HG03103 (cell line): ENCODE measurements around the gene PCGF1.
"Not testable (repeated sequence)": the region's sequence is repeated elsewhere in the genome, so short reads cannot be mapped to it uniquely, and the experiment has no call there.

ENCODE experiments used
- ATAC-seq: cut with Tn5 transposase; IDR thresholded peaks from one replicate; pipeline ENCODE4 v1.9.1; 2021; ENCODE audit warnings: low read depth; ENCODE audit not compliant: unreplicated experiment

Gene PCGF1

GRCh38 chr2:74481961-74482800 is 25.3 kb downstream of the PCGF1 start:
- peak; percentile 36 for ATAC-seq

GRCh38 chr2:74481431-74481830 is 26.1 kb downstream of the PCGF1 start:
- ATAC-seq, result no peak

- ATAC-seq, result no peak
These were observed 32.6 kb downstream of the PCGF1 start for GRCh38 chr2:74474899-74475298.

GRCh38 chr2:74474481-74474880 is 33.0 kb downstream of the PCGF1 start:
- ATAC-seq, result no peak

- no peak for ATAC-seq
These were observed 34.6 kb downstream of the PCGF1 start for GRCh38 chr2:74472945-74473258.

- ATAC-seq, result peak; percentile 83
These were observed 35.2 kb downstream of the PCGF1 start, which contains the start of gene MRPL53 for GRCh38 chr2:74472086-74472944. Gene MRPL53 (minus strand): TSS chr2:74472680. CDS start chr2:74472660, 20 bp downstream.

DNA sequence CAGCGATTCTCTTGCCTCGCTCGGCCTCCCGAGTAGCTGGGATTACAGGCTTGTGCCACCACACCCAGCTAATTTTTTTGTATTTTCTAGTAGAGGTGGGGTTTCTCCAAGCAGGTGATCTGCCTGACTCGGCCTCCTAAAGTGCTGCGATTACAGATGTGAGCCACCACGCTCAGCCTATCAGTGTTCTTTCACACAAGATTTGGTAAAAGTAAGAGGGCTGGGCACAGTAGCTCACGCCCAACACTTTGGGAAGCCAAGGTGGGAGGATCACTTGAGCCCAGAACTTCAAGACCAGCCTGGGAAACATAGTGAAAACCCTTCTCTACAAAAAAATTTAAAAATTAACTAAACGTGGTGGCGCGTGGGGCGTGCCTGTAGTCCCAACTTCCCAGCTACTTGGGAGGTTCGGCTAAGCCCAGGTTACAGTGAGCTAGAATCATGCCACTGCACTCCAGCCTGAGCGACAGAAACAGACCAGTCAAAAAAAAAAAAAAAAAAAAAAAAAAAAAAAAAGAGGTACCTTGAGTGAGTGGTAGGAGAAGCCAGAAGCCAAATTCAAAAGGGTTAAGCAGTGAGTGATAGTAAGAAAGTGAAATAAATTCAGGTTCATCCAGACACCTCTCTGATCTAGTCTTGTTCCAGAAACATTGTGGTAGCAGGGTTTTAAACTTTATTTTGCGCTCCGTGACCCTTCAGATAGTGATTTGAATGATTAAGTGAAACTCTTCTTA is 36.0 kb downstream of the PCGF1 start:
- no peak for ATAC-seq

DNA sequence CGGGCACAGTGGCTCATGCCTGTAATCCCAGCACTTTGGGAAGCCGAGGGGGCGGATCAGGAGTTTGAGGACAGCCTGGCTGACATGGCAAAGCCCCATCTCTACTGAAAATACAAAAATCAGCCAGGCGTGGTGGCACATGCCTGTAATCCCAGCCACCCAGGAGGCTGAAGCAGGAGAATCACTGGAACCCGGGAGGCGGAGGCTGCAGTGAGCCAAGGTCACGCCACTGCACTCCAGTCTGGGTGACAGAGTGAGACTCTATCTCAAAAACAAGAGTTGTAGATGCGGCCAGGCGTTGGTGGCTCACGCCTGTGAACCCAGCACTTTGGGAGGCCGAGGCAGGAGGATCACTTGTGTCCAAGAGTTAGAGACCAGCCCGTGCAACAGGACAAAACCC is 36.8 kb downstream of the PCGF1 start:
- ATAC-seq, result not testable (repeated sequence)

GRCh38 chr2:74464406-74464805 is 43.1 kb downstream of the PCGF1 start:
- ATAC-seq, result no peak

DNA sequence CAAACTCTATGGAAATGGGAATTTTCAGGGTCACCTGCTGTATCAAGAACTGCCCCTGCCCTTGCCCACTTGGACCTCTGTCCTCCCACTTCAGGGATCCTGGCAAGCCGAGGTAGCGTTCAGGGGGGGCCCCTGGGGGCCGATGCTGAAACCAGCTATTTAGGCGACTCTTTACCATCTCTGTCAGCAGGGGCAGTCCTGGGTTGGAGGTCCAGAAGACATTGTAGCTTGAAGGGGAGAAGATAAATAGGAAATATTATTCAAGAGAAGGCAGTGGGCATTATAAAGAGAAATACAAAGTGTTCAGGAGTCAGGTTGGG is 44.7 kb downstream of the PCGF1 start:
- no peak for ATAC-seq

DNA sequence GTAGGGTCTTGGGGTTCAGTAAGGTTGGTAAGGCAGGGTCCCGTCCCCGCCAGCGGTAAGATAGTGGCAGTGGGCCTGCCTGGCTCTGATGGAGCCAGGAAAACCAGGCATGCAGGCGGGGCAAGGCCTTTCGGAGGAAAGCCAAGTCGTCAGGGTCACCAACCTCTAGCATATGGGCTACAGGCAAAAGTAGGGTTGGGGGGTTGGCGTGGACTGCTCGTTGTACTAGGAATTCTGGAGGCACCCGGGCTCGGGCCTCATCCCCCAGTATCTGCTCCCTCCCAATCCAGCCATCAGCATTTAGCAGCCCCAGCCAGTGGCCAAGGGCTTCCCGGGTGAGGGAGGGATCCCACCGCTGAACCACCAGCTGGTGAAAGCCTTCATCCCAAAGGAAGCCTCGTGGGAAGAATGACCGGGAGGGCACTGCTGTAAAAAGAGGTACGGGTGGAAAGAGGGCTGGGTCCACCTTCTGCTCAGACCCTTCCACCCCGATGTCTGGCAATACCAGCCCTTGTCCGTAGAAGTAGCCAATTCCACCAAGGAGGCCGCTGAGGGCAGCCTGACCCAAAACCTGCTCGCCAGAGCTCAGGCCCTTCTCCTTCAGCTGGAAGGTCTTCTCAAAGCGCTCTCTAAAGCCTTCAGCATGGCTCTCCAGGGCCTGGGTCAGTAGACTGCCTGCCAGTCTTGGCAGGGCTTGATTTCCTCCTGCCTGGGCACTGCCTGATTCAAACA is 45.3 kb downstream of the PCGF1 start:
- ATAC-seq, result no peak

GRCh38 chr2:74461187-74462053 is 46.1 kb downstream of the PCGF1 start:
- ATAC-seq, result no peak

DNA sequence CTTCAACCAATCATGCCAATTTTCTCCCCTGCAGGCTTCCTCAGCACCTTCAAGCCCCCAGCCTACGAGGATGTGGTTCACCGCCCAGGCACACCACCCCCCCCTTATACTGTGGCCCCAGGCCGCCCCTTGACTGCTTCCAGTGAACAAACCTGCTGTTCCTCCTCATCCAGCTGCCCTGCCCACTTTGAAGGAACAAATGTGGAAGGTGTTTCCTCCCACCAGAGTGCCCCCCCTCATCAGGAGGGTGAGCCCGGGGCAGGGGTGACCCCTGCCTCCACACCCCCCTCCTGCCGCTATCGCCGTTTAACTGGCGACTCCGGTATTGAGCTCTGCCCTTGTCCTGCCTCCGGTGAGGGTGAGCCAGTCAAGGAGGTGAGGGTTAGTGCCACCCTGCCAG is 47.3 kb downstream of the PCGF1 start:
- ATAC-seq, result not testable (repeated sequence)

GRCh38 chr2:74459503-74460118 is 47.9 kb downstream of the PCGF1 start:
- not testable (repeated sequence) for ATAC-seq

GRCh38 chr2:74458938-74459363 is 48.5 kb downstream of the PCGF1 start:
- ATAC-seq, result no peak

DNA sequence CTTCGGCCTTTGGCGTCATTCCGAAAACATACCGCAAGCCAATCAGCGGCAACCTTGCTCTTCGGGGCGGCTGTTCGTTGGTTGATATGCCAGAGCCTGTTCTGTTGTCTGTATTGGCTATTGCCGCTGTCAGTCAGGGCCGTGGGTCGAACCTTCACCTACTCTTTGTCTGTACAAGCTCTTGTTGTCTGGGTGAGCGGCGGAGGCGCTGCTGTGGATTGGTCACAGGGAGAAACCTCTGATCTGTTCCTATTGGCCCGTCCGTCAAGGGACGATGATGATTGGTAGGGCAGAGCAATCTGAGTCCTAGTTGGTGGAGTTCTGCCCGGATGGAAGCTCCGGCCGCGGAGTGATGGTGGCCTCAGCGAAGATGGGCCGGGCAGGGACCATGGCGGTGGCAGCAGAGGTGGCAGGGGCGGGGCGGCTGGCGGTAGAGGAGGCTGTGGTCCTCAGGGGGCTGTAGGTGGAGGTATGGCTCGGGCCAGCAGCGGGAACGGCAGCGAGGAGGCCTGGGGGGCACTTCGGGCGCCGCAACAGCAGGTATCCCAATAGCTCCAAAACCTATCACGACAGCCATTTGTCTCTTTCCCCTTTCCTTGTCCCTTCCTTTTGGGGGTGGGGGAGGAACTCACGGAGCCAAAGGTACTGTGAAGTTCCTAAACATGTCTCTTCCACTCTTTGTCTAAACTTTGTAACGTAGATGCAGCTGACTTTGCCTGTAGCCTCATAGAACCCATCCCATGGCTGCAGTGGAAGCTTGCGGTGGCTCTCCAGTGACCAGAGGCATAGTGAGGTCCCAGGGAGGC is 49.2 kb downstream of the PCGF1 start, which contains the start of gene WBP1:
Gene WBP1 (plus strand): TSS at position 307 of the 806 bp plus-strand sequence. CDS start 165 bp downstream, at position 472.
- ATAC-seq, result peak; percentile 75

DNA sequence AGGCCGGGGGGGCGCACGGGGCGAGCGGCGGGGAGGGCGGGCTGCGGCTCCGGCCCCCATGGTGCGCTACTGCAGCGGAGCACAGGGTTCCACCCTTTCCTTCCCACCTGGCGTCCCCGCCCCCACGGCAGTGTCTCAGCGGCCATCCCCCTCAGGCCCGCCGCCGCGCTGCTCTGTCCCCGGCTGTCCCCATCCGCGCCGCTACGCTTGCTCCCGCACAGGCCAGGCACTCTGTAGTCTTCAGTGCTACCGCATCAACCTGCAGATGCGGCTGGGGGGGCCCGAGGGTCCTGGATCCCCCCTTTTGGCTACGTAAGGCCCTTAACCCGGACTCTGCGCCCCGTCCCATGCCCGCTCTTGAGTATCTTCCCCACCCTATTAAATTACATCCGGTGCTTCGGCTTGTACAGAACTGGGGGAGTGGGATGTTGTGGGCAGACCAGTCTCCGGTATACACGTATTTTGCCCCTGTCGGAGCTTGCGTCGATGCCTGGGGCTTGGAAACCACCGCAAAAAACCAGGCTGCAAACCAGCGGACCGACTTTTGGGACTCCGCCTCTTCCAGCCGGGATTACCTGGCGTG is 49.9 kb downstream of the PCGF1 start:
- ATAC-seq, result peak; percentile 31

- no peak for ATAC-seq
These were observed 50.4 kb downstream of the PCGF1 start for GRCh38 chr2:74457129-74457548.
